Activated CD4-positive, alpha-beta T cell treated with anti-CD3 and anti-CD28 coated beads, Interleukin-2, amount 50 U/mL, for 4 hours (primary cell): ENCODE data around the gene ODF2.
"Not testable (repeated sequence)": the region's sequence is repeated elsewhere in the genome, so short reads cannot be mapped to it uniquely, and the experiment has no call there.

Experiments
- DNase-seq, 2 experiments: peaks; one replicate each; pipeline ENCODE4 v3.0.0-alpha.2; 2020

Gene ODF2

DNA sequence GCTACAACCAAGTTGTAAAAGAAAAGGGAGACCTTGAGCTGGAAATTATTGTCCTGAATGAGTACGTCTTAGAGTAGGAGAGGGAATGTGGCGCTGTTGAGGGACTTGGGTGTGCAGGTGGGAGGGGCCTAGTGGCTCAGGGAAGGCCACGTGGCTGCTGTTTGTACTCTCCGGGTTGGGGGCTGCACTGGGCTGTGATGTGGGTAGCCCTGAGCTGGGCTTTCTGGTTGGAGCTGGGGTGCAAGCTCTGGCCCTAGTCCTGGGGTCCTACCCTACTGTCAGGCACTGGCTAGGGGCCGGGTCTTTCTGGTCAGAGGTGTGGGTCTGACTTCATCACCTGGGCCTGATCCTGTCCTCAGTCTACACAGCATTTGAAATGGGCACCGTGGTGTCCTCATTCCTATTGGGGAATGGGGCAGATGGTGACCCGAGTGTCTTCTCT lies 29.6 kb downstream of the ODF2 start:
- DNase-seq: no peak

DNA sequence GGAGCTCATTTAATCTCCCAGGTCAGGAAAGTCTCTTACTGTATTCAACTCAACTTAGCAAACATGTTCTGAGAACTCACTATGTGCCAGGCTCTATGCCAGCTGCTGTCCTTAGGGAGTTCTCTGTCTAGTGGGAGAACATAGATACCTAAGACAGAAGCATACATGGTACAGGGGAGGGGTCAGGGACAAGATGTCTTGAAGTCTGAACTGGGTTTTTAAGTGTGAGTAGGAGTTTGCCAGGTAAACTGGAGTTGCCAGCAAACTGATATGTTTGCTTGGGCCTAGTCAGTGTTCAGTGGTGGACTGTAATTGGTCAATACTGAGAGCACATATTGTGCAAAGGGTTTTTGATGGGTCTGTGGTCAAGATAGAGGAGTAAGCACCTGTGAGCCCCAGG lies 30.4 kb downstream of the ODF2 start:
- DNase-seq: no peak

DNA sequence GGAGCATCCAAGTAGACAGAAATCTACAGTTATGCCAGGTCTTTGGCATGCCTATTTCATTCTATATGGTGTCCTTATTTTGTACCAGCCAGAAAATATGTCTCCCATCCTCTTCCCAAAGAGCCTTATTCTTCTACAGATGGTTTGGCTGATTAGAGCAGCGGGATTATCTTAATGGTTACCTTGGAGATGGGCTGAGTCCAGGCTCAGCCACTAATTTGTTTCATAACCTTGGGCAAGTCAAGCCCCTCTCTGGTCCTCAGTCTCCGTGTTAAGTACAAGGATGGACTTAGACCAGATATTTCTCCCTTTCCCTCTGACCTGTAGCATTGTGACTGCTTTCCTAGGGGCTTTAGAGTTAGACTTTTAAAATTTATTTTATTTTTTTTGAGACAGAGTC lies 37.6 kb downstream of the ODF2 start:
- no peak for DNase-seq

DNA sequence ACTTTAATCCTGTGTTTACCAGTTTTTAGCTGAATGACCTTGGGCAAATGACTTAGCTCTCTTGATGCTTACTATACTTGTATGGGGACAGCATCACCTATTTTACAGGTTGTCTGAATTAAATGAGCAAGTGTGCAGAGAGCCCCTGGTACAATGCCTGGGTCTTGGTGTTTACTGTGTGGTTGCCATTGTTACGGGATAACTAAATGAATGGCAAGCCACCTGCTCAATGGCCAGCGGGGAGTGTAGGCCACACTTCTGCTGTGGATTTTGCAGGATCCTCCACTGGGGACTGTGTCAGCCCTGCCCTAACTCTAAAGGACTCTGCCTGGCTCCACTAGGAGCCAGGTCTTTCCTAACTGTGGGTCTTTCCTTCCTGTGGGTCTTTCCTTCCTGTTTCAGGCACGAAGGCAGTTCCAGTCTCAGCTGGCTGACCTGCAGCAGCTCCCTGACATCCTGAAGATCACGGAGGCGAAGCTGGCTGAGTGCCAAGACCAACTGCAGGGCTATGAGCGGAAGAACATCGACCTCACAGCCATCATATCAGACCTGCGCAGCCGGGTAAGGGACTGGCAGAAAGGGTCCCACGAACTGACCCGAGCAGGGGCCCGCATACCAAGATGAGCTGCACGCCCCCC lies 38.4 kb downstream of the ODF2 start:
- no peak for DNase-seq

DNA sequence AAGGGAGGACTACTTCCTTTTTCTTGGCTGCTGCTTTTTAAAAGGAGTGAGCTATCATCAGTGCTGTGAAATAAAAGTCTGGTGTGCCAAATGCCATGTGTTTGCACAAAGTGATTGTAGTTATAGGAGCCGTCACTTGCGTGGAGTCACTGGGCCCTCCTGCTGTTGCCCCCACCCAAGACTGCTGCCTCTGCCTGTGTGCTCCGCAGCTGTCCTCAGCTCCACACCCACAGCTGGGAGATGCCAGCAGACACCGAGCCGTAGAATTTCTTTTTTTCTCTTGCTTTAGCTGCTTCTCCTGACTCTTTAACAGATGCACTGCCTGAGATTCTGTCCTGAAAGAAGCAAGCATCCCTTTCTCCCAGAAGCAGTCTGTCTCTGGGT lies 38.9 kb downstream of the ODF2 start:
- no peak for DNase-seq

DNA sequence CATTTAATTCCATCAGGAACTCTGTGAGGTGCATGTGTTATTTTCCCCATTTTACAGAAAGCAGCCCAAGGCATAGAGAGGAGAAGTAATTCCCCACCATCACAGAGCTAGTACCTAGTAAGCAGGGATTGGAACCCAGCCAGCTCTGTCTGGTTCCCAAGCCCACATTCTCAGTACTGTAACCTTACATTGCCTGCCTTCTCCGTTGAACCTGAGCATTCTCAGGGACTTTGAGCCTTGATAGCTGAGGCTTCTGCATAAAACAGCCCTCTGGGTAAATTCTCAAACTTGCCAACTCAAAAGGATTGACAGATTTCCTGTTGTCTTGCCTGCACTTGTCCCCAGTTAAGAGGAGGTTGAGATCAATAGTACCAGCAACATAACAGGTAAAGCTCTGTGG lies 39.5 kb downstream of the ODF2 start:
- DNase-seq: no peak

DNA sequence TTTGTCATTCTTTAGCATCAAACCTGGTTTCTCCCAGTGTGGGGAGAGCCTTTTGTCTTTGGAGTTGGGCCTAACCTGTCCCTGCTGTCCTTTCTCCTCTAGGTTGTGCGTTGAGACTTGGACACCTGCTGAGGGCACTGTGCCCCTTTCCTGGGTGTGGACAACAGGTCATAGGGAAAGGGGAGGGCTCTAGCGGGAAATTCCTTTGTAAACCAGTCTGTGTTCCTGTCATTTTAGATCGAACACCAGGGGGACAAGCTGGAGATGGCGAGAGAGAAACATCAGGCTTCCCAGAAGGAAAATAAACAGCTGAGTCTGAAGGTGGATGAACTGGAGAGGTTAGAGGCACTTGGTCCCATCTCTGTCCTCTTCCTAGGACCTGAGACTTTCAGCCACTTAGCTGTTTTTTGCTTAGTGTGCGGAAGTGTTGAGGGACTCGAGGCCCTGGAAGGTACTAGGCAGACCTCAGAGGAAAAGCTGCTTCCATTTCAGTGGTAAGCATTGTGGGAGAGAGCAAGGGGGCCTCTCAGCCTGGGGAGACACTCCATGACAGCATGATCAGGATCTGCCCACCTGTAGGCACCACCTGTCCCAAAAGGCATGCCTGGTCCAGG lies 40.1 kb downstream of the ODF2 start:
- no peak for DNase-seq

DNA sequence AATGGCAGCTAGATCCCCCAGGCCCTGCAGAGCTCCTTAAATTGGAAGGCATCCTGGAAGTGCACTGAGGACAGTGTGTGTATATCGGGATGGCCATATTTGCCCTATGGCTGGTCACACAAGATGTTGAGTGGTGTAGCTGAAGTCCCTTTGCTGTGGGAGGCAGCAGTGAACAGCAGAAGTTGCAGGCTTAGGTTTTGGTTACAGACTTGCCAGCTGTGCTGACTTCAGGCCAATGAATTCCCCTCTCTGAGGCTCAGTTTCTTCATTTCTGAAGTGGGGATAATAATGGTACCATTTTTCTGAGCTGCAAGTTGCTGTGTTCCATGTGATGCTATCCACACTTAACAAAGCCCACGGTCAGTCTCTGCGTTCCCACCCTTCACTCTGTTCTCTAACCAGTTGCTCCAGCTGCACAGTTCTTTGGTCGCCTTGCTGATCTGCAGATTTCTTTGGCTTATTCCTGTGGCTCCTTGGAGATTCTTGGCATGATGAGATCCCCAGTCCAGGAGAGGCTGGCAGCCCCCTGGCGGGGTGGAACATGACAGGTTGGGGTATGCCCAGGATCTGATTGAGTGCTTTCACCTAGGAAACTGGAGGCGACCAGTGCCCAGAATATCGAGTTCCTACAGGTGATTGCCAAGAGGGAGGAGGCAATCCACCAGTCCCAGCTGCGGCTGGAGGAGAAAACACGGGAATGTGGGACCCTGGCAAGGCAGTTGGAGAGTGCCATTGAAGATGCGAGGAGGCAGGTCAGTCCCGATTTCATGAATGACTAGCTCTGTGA lies 42.2 kb downstream of the ODF2 start:
- DNase-seq: no peak

DNA sequence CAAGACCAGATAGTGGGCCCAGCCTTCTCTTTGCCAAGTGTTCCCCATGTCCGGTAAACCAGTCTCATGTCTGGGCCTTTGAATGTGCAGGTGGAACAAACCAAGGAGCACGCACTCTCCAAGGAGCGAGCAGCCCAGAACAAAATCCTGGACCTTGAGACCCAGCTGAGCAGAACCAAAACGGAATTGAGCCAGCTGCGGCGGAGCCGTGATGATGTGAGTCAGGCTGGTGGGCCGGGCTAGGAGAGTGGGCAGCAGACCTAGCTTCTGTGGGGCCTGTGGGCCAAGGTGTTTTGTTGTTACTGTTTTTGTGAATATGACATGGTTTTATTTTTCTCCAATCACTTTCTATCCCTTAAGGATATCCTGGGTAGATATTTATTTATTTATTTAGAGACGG lies 43.1 kb downstream of the ODF2 start:
- no peak for DNase-seq

DNA sequence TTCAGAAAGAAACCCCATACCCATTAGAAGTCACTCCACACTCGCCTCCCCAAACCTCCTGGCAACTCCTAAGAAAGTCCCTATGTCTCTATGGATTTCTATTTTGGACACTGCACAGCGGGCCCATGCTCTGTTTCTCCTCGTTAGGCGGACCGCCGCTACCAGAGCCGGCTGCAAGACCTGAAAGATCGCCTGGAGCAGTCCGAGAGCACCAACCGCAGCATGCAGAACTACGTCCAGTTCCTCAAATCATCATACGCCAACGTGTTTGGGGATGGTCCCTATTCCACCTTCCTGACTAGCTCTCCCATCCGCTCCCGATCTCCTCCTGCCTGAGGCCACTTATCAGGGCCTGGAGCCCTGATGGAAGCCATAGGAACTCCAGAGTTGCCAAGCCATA lies 44.1 kb downstream of the ODF2 start:
- DNase-seq: no peak

DNA sequence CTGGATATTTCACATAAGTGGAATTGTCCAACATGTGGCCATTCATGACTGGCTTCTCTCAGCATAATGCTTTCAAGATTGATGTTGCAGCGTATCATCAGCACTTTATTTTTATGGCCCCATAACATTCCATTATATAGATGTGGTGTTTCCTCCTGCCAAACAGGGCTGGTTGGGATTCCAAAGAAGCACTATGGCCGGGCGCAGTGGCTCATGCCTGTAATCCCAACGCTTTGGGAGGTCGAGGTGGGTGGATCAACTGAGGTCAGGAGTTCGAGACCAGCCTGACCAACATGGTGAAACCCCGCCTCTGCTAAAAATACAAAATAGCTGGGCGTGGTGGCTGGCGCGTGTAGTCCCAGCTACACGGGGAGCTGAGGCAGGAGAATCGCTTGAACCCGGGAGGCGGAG lies 47.6 kb downstream of the ODF2 start:
- not testable (repeated sequence) for DNase-seq

DNA sequence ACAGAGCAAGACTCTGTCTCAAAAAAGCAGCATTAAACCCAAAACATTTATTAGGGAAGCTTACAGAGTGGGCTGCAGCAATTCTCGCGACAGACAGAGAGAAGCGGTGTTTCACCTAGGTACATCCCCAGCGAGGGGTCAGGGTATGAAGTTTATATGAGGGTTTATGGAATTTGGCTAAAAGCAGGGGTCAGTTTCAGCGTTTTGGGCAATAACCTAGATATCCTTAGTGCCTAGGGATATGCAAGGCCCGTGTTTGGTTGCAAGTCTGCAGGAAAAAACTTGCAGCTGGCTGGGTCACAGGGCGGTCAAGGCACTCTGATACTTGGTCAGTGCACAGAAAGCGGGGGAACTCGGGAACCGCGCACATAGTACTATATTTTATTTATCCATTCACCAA lies 48.1 kb downstream of the ODF2 start:
- no peak for DNase-seq

DNA sequence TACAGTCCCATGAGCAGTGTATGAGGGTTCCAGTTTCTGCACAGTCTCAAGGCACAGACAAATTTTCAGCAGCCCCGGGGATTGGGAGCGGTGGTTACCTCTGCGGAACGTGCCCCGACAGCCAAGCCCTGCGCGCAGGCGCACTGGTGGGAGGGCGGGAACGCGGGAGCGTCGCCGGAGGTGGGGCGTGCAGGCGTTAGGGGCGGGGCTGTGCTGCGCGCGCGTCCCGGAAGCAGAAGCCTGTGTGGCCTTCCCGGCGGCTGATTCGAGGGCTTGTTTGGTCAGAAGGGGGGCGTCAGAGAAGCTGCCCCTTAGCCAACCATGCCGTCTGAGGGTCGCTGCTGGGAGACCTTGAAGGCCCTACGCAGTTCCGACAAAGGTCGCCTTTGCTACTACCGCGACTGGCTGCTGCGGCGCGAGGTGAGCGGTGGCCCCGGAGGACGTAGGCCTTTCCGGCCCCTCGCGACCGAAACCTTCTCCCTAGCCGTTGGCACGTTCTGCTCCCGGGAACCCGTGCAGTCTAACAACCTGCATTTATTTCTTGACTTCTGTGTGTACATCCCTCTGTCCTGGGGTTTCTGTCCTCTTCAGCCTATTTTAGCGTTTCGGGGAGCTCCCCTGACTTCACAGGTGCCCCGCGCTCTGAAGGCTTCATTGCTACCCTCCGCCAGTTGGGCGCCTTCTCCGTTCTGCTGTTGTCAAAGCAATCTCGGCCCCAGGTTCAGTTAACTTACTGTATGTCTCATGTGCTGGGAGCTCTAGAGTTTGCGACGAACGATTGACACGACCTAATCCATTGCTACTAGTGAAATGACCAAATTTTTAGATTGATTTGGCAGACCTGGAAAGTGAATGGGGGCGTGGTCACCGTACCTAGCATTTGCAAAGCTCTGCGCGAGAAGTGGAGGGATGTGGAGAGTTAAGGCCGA lies 48.9 kb downstream of the ODF2 start, which contains the start of gene GLE1:
GLE1 (plus strand) TSS at position 235 of the 929 bp plus-strand sequence; CDS start at position 322, 87 bp downstream.
- peak; percentile 93 to 95 for DNase-seq

DNA sequence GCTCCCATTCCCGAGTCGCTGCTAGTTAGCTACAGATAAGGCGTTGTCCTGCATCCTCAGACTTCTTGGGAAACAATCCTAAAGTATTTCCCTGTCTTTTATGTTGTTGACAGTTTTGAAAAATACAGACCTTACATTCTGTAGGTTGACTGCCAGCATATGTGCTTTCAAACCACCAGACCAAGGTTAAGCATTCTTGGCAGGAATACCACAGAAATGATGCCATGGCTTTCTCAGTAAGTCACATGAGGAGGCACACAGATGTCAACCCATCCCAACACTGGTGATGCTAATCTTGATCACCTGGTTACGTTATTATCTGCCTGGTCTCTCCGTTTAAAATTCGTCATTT lies 49.6 kb downstream of the ODF2 start:
- no peak for DNase-seq

DNA sequence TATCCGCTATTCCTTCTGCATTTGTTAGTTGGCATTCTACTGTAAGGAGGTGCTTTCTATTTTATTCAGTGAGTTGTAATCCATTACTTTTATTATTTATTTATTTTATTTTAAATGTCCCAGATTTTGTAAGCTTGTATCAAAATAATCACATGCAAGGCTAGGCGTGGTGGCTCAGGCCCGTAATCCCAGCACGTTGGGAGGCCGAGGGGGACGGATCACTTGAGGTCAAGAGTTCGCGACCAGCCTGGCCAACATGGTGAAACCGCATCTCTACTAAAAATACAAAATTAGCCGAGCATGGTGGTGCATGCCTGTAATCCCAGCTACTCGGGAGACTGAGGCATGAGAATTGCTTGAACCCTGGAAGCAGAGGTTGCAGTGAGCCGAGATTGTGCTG lies 50.1 kb downstream of the ODF2 start:
- DNase-seq: not testable (repeated sequence)

DNA sequence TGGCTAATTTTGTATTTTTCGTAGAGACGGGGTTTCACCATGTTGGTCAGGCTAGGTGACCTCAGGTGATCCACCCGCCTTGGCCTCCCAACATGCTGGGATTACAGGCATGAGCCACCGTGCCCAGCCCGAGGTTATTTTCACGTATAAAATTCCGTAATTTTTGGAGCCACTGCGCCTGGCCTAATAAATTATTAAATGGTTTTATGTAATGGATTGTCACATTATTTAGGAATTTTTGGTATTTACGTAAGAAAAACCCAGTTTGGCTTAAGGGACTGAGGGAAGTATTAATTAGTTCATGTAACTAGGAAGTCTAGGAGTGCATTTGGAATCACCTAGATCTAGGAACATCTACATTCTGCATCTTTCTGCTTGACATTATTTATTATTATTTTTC lies 57.0 kb downstream of the ODF2 start:
- DNase-seq: no peak

DNA sequence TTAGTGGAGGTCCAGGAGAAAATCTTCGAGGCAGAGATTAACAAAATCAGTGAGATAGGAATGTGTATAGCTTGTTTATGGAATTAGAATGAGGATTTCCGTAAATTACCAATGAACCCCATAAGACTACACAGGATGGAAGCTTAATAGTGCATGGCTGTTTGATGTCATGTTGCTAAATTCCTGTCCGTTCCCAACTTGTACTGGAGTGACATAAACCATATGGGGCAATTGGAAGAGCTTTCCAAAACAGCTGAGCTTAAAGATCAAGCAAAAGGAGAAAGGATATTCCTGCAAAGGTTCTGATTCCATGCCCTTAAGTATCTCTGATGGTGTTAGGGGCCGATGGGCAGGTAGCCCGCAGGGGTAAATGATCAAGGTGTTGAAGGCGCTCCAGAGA lies 66.2 kb downstream of the ODF2 start:
- DNase-seq: no peak

DNA sequence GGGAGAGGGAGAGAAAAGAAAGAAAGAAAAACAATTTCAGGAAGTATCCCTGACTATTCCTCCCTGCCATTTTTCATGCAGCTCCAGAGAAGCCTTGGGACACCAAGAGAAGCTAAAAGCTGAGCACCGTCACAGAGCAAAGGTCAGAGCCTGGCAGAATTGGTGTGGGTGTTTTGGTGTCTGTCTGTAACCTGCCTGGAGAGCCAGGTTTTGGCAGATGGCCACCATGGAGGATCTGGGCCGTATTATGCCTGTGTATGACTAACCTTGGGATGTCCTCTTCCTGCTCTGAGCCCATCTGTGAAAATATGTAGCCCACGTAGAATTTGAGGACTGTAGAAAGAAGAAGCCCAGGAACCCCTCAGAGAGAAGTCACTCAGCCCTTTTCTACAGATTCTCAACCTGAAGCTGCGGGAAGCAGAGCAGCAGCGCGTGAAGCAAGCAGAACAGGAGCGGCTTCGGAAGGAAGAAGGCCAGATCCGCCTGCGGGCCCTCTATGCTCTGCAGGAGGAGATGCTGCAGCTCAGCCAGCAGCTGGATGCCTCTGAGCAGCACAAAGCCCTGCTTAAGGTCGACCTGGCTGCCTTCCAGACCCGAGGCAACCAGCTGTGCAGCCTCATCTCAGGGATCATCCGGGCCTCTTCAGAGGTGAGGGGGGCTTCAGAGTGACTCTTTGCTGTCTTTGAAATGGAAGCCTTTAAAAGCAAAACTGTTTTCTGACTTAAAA lies 67.6 kb downstream of the ODF2 start:
- no peak for DNase-seq

DNA sequence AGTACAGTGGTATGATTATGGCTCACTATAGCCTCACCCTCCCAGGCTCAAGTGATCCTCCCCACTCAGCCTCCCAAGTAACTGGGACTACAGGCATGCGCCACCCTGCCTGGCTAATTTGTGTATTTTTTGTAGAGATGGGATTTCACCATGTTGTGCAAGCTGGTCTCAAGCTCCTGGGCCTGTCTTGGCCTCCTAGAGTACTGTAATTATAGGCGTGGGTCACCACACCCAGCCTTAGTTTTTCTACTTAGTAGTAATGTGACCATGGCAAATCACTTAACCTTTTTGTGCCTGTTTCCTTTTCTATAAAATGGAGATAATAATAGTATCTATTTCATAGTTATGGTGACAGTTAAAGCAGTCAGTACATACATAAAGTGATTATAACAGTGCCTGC lies 70.9 kb downstream of the ODF2 start:
- no peak for DNase-seq

DNA sequence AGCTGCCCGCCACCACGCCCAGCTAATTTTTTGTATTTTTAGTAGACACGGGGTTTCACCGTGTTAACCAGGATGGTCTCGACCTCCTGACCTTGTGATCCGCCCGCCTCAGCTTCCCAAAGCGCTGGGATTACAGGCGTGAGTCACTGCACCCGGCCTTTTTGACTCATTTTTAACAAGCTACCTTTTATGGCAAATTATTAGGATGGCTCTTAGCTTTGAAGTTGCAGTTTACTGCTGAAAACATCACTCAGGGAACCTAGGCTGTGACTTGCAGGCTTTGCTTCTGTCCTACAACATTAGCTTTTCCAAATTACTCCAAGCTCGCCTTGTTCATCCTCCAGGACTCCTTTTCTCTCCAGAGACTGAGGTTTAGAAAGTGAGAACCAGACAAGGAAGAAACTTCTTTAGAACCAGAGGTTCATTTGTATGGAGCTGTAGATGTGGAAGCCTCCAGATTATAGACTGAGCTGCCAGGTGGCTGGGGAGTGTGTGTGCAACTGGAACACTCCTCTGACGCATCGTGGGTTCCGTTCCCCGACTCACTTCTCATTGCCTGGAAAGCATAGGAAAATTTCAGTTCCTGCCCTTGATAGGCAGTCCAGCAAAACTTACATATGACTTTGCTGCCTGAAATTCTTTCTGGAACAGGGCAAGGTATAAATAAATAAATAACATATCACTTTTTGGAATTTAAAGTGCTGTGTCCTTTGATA lies 72.8 kb downstream of the ODF2 start:
- no peak for DNase-seq

DNA sequence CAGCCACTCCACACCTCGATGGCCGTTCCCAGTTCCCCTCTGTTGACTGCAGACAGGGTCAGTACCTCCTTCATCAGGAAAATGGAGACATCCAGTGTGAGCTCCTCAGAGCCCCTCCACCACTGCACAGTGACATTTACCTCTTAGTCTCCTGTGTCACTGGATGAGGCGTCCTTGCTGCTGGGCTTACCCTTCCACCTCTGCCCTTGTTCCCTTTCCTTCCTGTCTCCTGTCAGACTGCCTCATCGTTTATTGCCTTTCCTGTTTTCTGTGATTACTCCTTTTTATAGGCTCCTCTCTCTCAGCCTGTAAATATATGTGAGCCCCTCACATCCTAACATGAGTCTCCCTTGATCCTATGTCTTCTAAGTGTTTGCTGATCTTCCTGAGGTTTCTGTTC lies 73.4 kb downstream of the ODF2 start:
- DNase-seq: no peak

DNA sequence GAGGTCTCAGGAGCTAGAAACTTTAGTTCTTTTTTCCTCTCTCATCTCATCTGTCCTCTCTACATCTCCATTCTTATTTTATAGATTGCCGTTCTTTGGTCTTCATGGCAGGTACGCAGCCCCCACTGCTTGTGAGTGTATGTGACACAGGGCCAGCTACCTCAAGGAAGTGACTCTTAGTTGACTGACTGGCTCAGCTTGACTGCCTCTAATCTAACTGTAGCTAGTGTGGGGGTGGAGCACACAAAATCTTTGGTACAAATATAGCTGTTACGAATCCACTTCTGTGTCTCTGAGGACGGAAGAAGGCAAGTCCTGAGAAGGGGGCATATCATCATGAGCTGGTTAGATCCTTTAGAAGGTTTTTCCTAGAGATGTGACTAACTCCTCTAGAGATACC lies 76.8 kb downstream of the ODF2 start:
- no peak for DNase-seq
